Thyroid gland (tissue), 4 donors: ENCODE results near the gene GNB5. TPM values are rescaled to one million over a fixed set of nuclear protein-coding genes. Genes with fewer than 3 reads are reported as not detected.

Experiments used
- DNase-seq, 2 donors: peaks; one replicate each; pipeline ENCODE4 v3.0.0-alpha.2; 2019
- H3K27ac ChIP-seq, 3 donors: fragments of 200-600 bp; sonication (generic); 1 replicate in 2 of 3; 2 replicates in 1 of 3; pipeline ENCODE4 v1.5.1; 2016 to 2019; ENCODE audit warnings: mild to moderate bottlenecking in 1 of 3, moderate library complexity in 1 of 3
- H3K27me3 ChIP-seq: fragments of 200-600 bp; sonication (generic); one replicate; pipeline ENCODE4 v1.5.1; 2019
- H3K36me3 ChIP-seq, 2 donors: fragments of 200-600 bp; sonication (generic); one replicate each; pipeline ENCODE4 v1.5.1; 2016 to 2019
- H3K4me1 ChIP-seq, 2 donors: fragments of 200-600 bp; sonication (generic); one replicate each; pipeline ENCODE4 v1.5.1; 2017 to 2019
- H3K4me3 ChIP-seq, 3 donors: fragments of 200-600 bp; sonication (generic); replicated peaks in 1 of 3; 1 replicate in 2 of 3; 2 replicates in 1 of 3; pipeline ENCODE4 v1.5.1; 2016; ENCODE audit warnings: mild to moderate bottlenecking in 1 of 3
- H3K9me3 ChIP-seq: fragments of 200-600 bp; sonication (generic); one replicate; pipeline ENCODE4 v1.5.1; 2017
- POLR2A ChIP-seq, 2 donors: fragments of 450-650 bp; IDR thresholded peaks; one replicate each; pipeline ENCODE4 v1.6.1; 2017; ENCODE audit warnings: antibody characterized with exemption in 2 of 2, mild to moderate bottlenecking in 2 of 2, moderate library complexity in 1 of 2
- WGBS, 2 donors: methylation state at CpG; one replicate each; pipeline ENCODE4 v1.1.5; 2017; 5-methylcytosine and 5-hydroxymethylcytosine counted together
- intact Hi-C: fragments of 100-400 bp; cut with DNase I; formaldehyde crosslinking; loops from one replicate; pipeline ENCODE4 v1.15.1; 2023
- total RNA-seq, 4 donors: library from RNA; depleted of rRNA; stranded (reverse); fragments of >200 nt; gene quantifications; one replicate each; pipeline ENCODE4 v1.2.3, GENCODE V29; 2016
- TF ChIP-seq, protein P1 (sequence below), 6 experiments: fragments of 200-600 bp in 3 of 6; fragments of 450-650 bp in 3 of 6; sonication (generic) in 3 of 6; IDR thresholded peaks; one replicate each; pipeline ENCODE4 v1.5.1; 2016 to 2019; ENCODE audit warnings: antibody characterized with exemption in 6 of 6, mild to moderate bottlenecking in 2 of 6, inconsistent platforms in 1 of 6, moderate library complexity in 1 of 6

Gene GNB5
- total RNA-seq, 4 donors from 2014 or later, result 49.6 to 62.1 (median 54.4) TPM

DNA sequence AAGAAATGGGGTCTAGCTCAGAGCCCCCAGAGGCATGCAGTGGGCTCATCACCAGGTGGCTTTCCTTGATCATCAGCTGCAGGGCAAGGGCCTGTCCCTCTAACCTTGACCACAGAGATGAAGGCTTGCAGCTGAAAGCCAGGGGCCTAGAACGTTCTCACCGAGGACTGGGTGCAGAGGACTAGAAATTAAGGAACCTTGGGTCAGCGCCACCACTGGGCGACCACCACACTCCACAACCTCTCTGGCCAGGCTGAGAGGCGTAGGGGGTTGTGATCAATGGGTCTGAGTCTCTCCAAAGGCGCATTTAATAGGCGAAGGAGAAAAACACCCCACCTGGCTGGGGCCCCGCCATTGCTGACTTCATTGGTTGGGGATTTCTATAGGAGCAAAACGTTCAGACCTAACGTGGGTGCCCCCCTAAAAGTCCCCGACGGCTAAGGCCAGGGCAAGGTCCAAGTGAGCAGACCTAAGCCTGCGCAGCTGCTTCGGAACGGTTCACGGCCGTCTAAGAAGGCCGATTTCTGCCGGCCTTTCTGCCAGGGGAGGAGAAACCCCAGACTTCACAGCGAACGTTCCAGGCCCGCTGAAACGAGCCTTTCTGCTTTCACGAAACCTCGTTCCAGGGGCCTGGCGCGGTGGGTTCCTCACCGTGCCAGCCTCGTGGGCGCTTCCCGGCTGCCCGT, 79.5 kb downstream of the GNB5 start:
- TF ChIP-seq, protein P1, sequence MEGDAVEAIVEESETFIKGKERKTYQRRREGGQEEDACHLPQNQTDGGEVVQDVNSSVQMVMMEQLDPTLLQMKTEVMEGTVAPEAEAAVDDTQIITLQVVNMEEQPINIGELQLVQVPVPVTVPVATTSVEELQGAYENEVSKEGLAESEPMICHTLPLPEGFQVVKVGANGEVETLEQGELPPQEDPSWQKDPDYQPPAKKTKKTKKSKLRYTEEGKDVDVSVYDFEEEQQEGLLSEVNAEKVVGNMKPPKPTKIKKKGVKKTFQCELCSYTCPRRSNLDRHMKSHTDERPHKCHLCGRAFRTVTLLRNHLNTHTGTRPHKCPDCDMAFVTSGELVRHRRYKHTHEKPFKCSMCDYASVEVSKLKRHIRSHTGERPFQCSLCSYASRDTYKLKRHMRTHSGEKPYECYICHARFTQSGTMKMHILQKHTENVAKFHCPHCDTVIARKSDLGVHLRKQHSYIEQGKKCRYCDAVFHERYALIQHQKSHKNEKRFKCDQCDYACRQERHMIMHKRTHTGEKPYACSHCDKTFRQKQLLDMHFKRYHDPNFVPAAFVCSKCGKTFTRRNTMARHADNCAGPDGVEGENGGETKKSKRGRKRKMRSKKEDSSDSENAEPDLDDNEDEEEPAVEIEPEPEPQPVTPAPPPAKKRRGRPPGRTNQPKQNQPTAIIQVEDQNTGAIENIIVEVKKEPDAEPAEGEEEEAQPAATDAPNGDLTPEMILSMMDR (IDR thresholded peaks at IDR 0.05), result no peak
- TF ChIP-seq POLR2A (IDR thresholded peaks at IDR 0.05), result no peak
- H3K36me3 ChIP-seq, result no peaks in the 10 kb centered on the region
- DNase-seq, result no peak
- no peaks in the 10 kb centered on the region for H3K9me3 ChIP-seq
- H3K27ac ChIP-seq, result no peak overlapping the region
- 55 to 91% methylated on average over 10 to 31 of the region's 32 CpGs for WGBS, 2 donors
- intact Hi-C loops, result no loop called here
- H3K27me3 ChIP-seq, result no peaks in the 10 kb centered on the region
- peak overlapping the region in 2 of 3 donors; percentile 3 to 29 for H3K4me3 ChIP-seq
- peaks cover 8 to 10% of the 10 kb centered on the region in 2 donors for H3K4me1 ChIP-seq

DNA sequence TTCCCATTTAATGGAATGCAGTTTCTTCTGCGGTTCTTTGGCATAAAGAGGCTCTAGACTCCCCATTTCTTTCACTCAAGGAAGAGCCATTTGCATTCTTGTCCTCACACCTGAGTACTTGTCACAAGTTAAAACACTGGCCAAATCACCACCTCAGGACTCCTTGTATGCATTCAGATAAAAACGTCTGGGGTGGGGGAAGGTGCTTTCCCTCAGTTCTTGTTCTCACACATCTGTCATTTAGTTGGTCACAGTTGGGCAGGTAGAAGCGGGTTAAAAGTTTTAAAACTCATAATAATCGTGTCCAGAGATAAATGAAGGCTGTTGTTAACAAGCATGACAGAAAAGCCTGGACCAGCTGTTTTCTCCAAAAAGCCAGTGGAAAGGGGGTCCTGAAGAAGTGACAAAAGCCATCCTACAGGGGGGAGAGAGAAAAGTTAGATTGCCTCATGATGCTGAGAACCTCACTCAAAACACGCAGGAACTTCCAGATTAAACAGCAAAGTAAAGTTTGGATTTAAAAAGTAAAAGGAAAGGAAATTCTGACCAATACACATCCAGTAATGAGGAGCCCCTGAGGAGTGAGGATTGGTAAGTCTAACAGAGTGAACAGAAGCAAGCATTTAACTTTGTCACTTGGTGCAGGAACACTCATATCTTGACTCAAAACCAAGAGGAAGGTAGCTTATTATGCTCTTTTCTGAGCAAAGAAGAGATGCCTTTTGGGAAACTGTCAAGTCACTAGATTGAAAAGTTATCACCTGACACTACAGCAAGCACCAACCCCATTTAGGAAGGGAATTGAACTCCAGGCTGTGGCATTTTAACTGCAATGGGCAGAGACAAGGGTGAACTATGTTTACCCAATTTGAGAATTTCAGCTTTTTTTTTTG, 81.4 kb downstream of the GNB5 start:
- no peak for DNase-seq
- no peaks in the 10 kb centered on the region for H3K27me3 ChIP-seq
- 72 to 82% methylated on average over 5 of the region's 5 CpGs for WGBS, 2 donors
- no peaks in the 10 kb centered on the region for H3K36me3 ChIP-seq
- H3K4me3 ChIP-seq, result no peak overlapping the region
- intact Hi-C loops, result no loop called here
- H3K9me3 ChIP-seq, result no peaks in the 10 kb centered on the region
- TF ChIP-seq, protein P1 (IDR thresholded peaks at IDR 0.05), result no peak
- no peak for TF ChIP-seq POLR2A (IDR thresholded peaks at IDR 0.05)
- peaks cover 8 to 10% of the 10 kb centered on the region in 2 donors for H3K4me1 ChIP-seq
- no peak overlapping the region for H3K27ac ChIP-seq

DNA sequence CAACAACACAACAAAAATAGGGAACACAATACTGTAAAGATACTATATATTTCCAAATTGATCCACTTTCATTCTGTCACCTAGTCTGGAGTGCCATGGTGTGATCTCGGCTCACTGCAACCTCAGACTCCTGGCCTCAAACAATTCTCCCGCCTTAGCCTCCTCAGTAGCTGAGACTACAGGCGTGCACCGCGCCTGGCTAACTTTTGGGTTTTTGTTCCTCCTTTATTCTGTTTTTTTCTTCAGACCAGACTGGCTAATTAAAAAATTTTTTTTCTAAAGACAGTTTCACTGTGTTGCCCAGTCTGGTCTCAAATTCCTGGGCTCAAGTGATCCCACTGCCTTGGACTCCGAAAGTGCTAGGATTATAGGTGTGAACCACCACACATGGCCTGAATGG, 84.0 kb downstream of the GNB5 start:
- DNase-seq, result no peak
- Histone ChIP-seq H3K27ac (no peak overlapping the region), H3K4me1 (peaks cover 4 to 5% of the 10 kb centered on the region in 2 donors), H3K36me3 (no peaks in the 10 kb centered on the region), H3K4me3 (no peak overlapping the region), H3K9me3 (no peaks in the 10 kb centered on the region), H3K27me3 (no peaks in the 10 kb centered on the region)
- TF ChIP-seq, protein P1 (IDR thresholded peaks at IDR 0.05), result no peak
- no peak for TF ChIP-seq POLR2A (IDR thresholded peaks at IDR 0.05)
- intact Hi-C loops, result no loop called here
- 98 to 99% methylated on average over 6 of the region's 6 CpGs for WGBS, 2 donors

DNA sequence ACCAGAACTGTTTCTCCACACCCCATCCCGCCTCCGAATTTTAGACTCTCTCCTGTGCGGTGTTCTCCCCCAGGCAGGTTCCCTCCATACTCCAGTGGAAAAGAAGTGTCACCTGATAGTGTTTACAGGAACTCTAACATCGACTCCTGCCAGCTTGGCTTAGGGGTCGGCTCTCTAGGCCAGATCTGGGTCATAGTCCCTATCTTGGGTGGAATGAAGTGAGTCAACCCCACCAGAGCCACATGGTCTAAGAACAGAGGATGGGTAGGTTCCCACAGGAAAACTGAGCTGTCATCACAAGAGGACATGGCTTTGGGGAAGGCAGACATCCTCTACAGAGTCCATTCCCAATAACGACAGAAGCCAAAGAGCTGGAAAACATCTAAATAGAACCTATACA, 84.6 kb downstream of the GNB5 start:
- no peaks in the 10 kb centered on the region for H3K4me1 ChIP-seq
- H3K4me3 ChIP-seq, result no peak overlapping the region
- intact Hi-C loops, result no loop called here
- no peak overlapping the region for H3K27ac ChIP-seq
- WGBS, 2 donors, result 71 to 77% methylated on average over 6 of the region's 6 CpGs
- no peaks in the 10 kb centered on the region for H3K9me3 ChIP-seq
- DNase-seq, result no peak
- H3K36me3 ChIP-seq, result no peaks in the 10 kb centered on the region
- no peaks in the 10 kb centered on the region for H3K27me3 ChIP-seq
- TF ChIP-seq POLR2A (IDR thresholded peaks at IDR 0.05), result no peak
- TF ChIP-seq, protein P1 (IDR thresholded peaks at IDR 0.05), result no peak

DNA sequence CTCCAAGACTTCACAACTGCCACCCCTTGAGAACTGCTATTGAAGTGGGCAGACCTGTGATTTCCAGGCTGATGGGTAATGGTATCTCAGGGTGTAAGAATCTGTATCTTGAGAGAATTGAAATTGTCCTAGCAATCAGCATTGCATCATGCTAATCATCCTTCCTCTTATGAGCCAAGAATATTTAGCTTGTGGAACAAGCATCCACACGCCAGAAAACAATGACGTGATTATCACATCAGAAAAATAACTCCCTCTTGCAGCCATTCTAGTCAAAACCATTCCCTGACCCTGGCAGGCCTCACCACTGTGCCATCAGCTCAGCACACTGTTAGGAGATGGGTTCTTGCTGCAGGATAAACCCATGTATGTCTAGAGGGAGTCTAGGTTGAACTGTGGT, 85.3 kb downstream of the GNB5 start:
- intact Hi-C loops, result no loop called here
- H3K9me3 ChIP-seq, result no peaks in the 10 kb centered on the region

More for the DNA sequence above, 85.3 kb downstream of the GNB5 start:
- Histone ChIP-seq H3K27ac (no peak overlapping the region), H3K36me3 (no peaks in the 10 kb centered on the region), H3K27me3 (no peaks in the 10 kb centered on the region), H3K4me1 (no peaks in the 10 kb centered on the region), H3K4me3 (no peak overlapping the region)
- no peak for DNase-seq
- TF ChIP-seq, protein P1 (IDR thresholded peaks at IDR 0.05), result no peak
- WGBS, 2 donors, result 93 to 97% methylated on average over 2 of the region's 2 CpGs
